ENCODE measurements around the gene MST1.

DNA sequence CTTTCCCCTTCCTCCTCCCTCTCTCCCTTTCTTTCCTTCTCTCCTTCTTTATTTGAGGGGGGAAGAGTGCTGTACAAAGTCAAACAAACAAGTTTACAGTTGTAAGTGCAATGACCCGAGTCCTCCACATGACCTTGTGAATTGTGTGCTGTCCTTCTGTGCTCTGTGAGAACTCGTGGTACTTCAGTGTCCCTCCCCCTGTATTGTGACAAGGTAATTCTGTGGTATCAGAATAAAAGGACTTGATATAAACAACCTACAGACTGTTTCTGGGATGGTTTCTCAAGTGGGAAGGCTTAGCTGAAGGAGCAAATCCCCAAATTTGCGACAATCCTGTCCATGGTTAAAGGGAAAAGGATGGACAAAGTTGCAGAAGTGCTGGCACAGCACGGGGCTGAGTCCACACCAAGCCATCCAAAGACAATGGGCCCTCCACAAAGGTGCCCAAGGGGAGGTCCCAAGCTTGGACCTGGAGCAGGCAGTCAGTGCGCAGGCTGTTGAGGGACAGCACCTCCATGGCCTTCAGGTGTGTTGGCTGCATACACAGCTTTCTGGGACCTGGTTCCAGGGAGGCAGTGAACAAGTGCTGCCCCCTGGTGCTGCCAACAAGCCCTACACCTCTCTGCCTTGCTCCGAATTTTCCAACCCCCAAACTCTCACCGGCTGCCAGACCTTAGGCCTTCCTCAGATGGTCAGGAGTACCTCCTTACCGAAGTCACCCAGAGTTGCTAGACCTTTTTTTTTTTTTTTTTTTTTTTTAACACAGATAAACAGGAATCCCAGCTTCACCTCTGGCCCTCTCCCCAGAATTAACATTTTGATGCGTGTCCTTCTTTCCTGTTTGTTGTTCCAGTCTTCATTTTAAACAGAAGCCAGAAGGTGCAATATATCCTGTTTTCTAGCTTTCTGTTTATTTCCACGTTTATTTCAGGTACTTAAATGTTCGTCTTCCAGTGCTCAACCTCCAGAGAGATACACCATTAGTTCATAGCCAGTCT lies 17.7 kb downstream of the MST1 start:
- TF ChIP-seq EZH2phosphoT487 (IDR thresholded peaks at IDR 0.05) (no peak), EZH2 (IDR thresholded peaks at IDR 0.05) (no peak)
- TF ChIP-seq, protein P1, sequence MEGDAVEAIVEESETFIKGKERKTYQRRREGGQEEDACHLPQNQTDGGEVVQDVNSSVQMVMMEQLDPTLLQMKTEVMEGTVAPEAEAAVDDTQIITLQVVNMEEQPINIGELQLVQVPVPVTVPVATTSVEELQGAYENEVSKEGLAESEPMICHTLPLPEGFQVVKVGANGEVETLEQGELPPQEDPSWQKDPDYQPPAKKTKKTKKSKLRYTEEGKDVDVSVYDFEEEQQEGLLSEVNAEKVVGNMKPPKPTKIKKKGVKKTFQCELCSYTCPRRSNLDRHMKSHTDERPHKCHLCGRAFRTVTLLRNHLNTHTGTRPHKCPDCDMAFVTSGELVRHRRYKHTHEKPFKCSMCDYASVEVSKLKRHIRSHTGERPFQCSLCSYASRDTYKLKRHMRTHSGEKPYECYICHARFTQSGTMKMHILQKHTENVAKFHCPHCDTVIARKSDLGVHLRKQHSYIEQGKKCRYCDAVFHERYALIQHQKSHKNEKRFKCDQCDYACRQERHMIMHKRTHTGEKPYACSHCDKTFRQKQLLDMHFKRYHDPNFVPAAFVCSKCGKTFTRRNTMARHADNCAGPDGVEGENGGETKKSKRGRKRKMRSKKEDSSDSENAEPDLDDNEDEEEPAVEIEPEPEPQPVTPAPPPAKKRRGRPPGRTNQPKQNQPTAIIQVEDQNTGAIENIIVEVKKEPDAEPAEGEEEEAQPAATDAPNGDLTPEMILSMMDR (IDR thresholded peaks at IDR 0.05): peak; percentile 83
